Effector memory CD8-positive, alpha-beta T cell (primary cell): ENCODE measurements around the gene TIMM22.
A peak's percentile ranks its signal among the peaks of the same experiment; 100 is the strongest.

ENCODE experiments used
- ATAC-seq: fragments of 150-1000 bp; cut with Tn5 transposase; replicated peaks from 2 replicates; pipeline ENCODE4 v1.10.0; 2021; ENCODE audit warnings: mild to moderate bottlenecking, moderate library complexity
- DNase-seq, 3 experiments: peaks; one replicate each; pipeline ENCODE4 v3.0.0; 2021
- H3K27ac Mint-ChIP-seq, 2 donors: one replicate each; pipeline ENCODE4 v1.8.0; 2022; ENCODE audit warnings: mild to moderate bottlenecking in 2 of 2, mixed read lengths in 2 of 2, moderate library complexity in 2 of 2
- H3K27me3 Mint-ChIP-seq, 2 donors: one replicate each; pipeline ENCODE4 v1.8.0; 2022; ENCODE audit warnings: mixed read lengths in 2 of 2
- H3K36me3 Mint-ChIP-seq: one replicate; pipeline ENCODE4 v1.8.0; 2022; ENCODE audit warnings: mild to moderate bottlenecking, moderate library complexity, mixed read lengths; ENCODE audit not compliant: insufficient read depth
- H3K4me1 Mint-ChIP-seq, 2 donors: one replicate each; pipeline ENCODE4 v1.8.0; 2022; ENCODE audit warnings: low read depth in 2 of 2, mixed read lengths in 2 of 2
- H3K4me3 Mint-ChIP-seq, 2 donors: one replicate each; pipeline ENCODE4 v1.8.0; 2022; ENCODE audit warnings: mild to moderate bottlenecking in 2 of 2, mixed read lengths in 2 of 2, moderate library complexity in 2 of 2
- H3K9me3 Mint-ChIP-seq, 2 donors: one replicate each; pipeline ENCODE4 v1.8.0; 2022; ENCODE audit warnings: mixed read lengths in 2 of 2

The TIMM22 gene

GRCh38 chr17:1009229-1010085 is 12.5 kb downstream of the TIMM22 start:
- no peak for ATAC-seq

GRCh38 chr17:1010086-1010450 is 13.1 kb downstream of the TIMM22 start:
- peaks cover 34% of the 10 kb centered on the region for H3K36me3 Mint-ChIP-seq
- no peak for ATAC-seq
- no peak for DNase-seq
- no peaks in the 10 kb centered on the region for H3K27me3 Mint-ChIP-seq
- H3K4me3 Mint-ChIP-seq: no peak overlapping the region
- no peak overlapping the region for H3K27ac Mint-ChIP-seq
- H3K9me3 Mint-ChIP-seq: no peaks in the 10 kb centered on the region
- peaks cover 0 to 5% of the 10 kb centered on the region in 2 donors for H3K4me1 Mint-ChIP-seq

More at GRCh38 chr17:1009229-1010085, 12.5 kb downstream of the TIMM22 start:
- peaks cover 0 to 7% of the 10 kb centered on the region in 2 donors for H3K4me1 Mint-ChIP-seq
- H3K4me3 Mint-ChIP-seq: no peak overlapping the region
- DNase-seq: no peak
- H3K27me3 Mint-ChIP-seq: no peaks in the 10 kb centered on the region
- H3K9me3 Mint-ChIP-seq: no peaks in the 10 kb centered on the region
- no peak overlapping the region for H3K27ac Mint-ChIP-seq
- H3K36me3 Mint-ChIP-seq: peaks cover 36% of the 10 kb centered on the region

- DNase-seq: no peak
- peaks cover 29% of the 10 kb centered on the region for H3K36me3 Mint-ChIP-seq
- H3K4me1 Mint-ChIP-seq: no peaks in the 10 kb centered on the region
- no peak overlapping the region for H3K4me3 Mint-ChIP-seq
- no peaks in the 10 kb centered on the region for H3K27me3 Mint-ChIP-seq
- no peak overlapping the region for H3K27ac Mint-ChIP-seq
- no peak for ATAC-seq
- H3K9me3 Mint-ChIP-seq: no peaks in the 10 kb centered on the region
Observed at GRCh38 chr17:1010586-1010985, 13.7 kb downstream of the TIMM22 start.

- DNase-seq (no peak), ATAC-seq (no peak)
- peaks cover 25% of the 10 kb centered on the region for H3K36me3 Mint-ChIP-seq
- no peak overlapping the region for H3K27ac Mint-ChIP-seq
- no peaks in the 10 kb centered on the region for H3K4me1 Mint-ChIP-seq
- H3K4me3 Mint-ChIP-seq: no peak overlapping the region
- H3K27me3 Mint-ChIP-seq: no peaks in the 10 kb centered on the region
- no peaks in the 10 kb centered on the region for H3K9me3 Mint-ChIP-seq
Observed at GRCh38 chr17:1011138-1011537, 14.2 kb downstream of the TIMM22 start.

- Mint-ChIP-seq H3K4me1 (no peaks in the 10 kb centered on the region), H3K27me3 (no peaks in the 10 kb centered on the region), H3K9me3 (no peaks in the 10 kb centered on the region), H3K4me3 (no peak overlapping the region), H3K36me3 (peaks cover 25% of the 10 kb centered on the region), H3K27ac (no peak overlapping the region)
- DNase-seq (no peak), ATAC-seq (no peak)
Observed at GRCh38 chr17:1011760-1012735, 15.1 kb downstream of the TIMM22 start.

- Mint-ChIP-seq H3K27ac (no peak overlapping the region), H3K36me3 (peaks cover 18% of the 10 kb centered on the region)
Observed at GRCh38 chr17:1012823-1013728, 16.1 kb downstream of the TIMM22 start.

GRCh38 chr17:1013729-1014090 is 16.8 kb downstream of the TIMM22 start:
- no peaks in the 10 kb centered on the region for H3K9me3 Mint-ChIP-seq
- H3K27ac Mint-ChIP-seq: peak overlapping the region in 1 of 2 donors; percentile 20
- peaks cover 18% of the 10 kb centered on the region for H3K36me3 Mint-ChIP-seq
- no peak for DNase-seq
- H3K4me3 Mint-ChIP-seq: no peak overlapping the region
- ATAC-seq: no peak
- H3K4me1 Mint-ChIP-seq: no peaks in the 10 kb centered on the region
- H3K27me3 Mint-ChIP-seq: no peaks in the 10 kb centered on the region

More at GRCh38 chr17:1012823-1013728, 16.1 kb downstream of the TIMM22 start:
- H3K9me3 Mint-ChIP-seq: no peaks in the 10 kb centered on the region
- H3K4me3 Mint-ChIP-seq: no peak overlapping the region
- no peak for DNase-seq
- no peak for ATAC-seq
- no peaks in the 10 kb centered on the region for H3K27me3 Mint-ChIP-seq
- no peaks in the 10 kb centered on the region for H3K4me1 Mint-ChIP-seq

GRCh38 chr17:1018547-1018946 is 21.6 kb downstream of the TIMM22 start:
- no peak for ATAC-seq

GRCh38 chr17:1019451-1019850 is 22.5 kb downstream of the TIMM22 start:
- DNase-seq (no peak), ATAC-seq (no peak)
- H3K36me3 Mint-ChIP-seq: peaks cover 12% of the 10 kb centered on the region
- no peaks in the 10 kb centered on the region for H3K9me3 Mint-ChIP-seq
- peak overlapping the region; percentile 33 to 85 for H3K27ac Mint-ChIP-seq
- H3K27me3 Mint-ChIP-seq: no peaks in the 10 kb centered on the region
- peaks cover 7 to 8% of the 10 kb centered on the region in 2 donors for H3K4me1 Mint-ChIP-seq
- no peak overlapping the region for H3K4me3 Mint-ChIP-seq

More at GRCh38 chr17:1018547-1018946, 21.6 kb downstream of the TIMM22 start:
- Mint-ChIP-seq H3K4me3 (no peak overlapping the region), H3K36me3 (peaks cover 15% of the 10 kb centered on the region), H3K9me3 (no peaks in the 10 kb centered on the region), H3K27ac (no peak overlapping the region), H3K27me3 (no peaks in the 10 kb centered on the region), H3K4me1 (peaks cover 7 to 8% of the 10 kb centered on the region in 2 donors)
- no peak for DNase-seq

DNA sequence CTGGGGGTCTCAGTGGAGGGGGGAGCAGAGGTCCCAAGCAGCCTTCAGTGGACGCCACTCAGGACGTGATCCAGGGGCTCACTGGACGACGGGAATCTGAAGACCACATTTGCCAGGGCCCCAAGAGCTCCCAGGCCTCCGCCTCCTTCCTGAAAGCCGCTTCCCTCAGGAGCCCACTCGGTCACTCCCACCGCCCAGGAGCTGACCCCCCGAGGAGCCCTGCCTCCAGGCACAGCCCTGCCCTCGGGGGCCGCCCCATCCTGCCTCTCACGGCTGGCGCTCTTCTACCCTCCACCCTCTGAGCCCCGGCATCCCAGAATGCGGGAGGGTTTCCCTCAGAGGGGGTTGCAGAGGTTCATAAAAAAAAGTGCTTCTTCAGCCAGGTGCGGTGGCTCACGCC is 24.2 kb downstream of the TIMM22 start:
- no peak for ATAC-seq
- no peak overlapping the region for H3K27ac Mint-ChIP-seq
- H3K27me3 Mint-ChIP-seq: no peaks in the 10 kb centered on the region
- DNase-seq: no peak
- peaks cover 7 to 8% of the 10 kb centered on the region in 2 donors for H3K4me1 Mint-ChIP-seq
- no peaks in the 10 kb centered on the region for H3K9me3 Mint-ChIP-seq
- H3K4me3 Mint-ChIP-seq: no peak overlapping the region
- H3K36me3 Mint-ChIP-seq: peaks cover 17% of the 10 kb centered on the region

GRCh38 chr17:1022278-1023024 is 25.5 kb downstream of the TIMM22 start:
- Mint-ChIP-seq H3K9me3 (no peaks in the 10 kb centered on the region), H3K27ac (no peak overlapping the region), H3K4me3 (no peak overlapping the region), H3K4me1 (peaks cover 8 to 9% of the 10 kb centered on the region in 2 donors), H3K27me3 (no peaks in the 10 kb centered on the region), H3K36me3 (peaks cover 20% of the 10 kb centered on the region)
- DNase-seq (no peak), ATAC-seq (no peak)

DNA sequence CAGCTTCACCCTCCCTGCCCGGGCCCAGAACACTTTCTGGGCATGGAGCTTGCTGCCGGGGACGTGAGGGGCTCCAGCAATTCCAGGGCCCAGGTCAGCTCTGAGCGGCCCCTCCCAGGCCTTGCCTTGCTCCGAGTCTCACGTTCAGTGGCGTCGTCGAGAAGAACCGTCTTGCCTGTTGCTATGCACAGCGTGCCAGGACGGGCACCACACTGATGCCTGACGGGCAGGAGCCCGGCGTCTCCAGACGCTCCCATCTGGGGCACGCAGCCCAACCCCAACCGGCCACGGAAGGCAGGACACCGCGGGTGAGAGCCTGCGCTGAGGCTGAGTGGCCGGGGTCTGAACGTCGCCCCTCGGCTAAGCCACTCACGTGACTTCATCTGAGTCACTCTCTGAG is 27.1 kb downstream of the TIMM22 start:
- H3K4me3 Mint-ChIP-seq: no peak overlapping the region
- H3K9me3 Mint-ChIP-seq: no peaks in the 10 kb centered on the region
- H3K4me1 Mint-ChIP-seq: peaks cover 8 to 12% of the 10 kb centered on the region in 2 donors
- H3K27ac Mint-ChIP-seq: no peak overlapping the region
- ATAC-seq (no peak), DNase-seq (no peak)
- H3K27me3 Mint-ChIP-seq: no peaks in the 10 kb centered on the region
- H3K36me3 Mint-ChIP-seq: peaks cover 20% of the 10 kb centered on the region
